ENCODE results near the gene HOXD12.

DNA sequence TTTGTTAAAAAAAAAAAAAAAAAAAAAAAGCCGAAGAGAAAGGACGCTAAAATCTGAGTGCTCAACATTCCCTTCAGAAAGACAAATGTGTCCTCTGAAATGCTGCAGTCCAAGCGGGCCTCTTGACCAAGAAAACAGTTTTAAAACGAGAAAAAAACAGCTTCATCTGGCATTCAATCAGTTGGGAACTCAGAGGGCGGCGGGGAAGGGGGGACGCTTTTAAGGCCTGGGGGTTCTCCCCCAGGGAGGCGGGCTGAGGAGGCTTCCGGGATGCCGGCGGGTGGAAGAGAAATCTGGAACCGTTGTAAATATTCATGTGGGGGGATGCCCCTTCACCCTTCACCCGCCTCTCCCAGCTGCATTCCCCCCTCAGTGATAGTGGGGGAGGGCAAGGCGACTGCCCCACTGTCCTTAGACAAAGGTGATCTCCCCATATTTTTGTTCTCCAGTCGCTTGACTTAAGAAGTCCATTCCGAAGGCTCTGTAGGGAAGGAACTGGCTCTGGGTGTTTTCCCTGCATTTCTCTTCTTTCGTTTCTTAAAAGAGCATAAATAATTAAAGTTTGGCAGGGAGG is 4.2 kb downstream of the HOXD12 start:
- TF ChIP-seq POLR2A (IDR thresholded peaks at IDR 0.05; ENCODE audit: borderline replicate concordance, extremely low read depth, insufficient read depth, insufficient read length): no peak
- TF ChIP-seq, protein P1, sequence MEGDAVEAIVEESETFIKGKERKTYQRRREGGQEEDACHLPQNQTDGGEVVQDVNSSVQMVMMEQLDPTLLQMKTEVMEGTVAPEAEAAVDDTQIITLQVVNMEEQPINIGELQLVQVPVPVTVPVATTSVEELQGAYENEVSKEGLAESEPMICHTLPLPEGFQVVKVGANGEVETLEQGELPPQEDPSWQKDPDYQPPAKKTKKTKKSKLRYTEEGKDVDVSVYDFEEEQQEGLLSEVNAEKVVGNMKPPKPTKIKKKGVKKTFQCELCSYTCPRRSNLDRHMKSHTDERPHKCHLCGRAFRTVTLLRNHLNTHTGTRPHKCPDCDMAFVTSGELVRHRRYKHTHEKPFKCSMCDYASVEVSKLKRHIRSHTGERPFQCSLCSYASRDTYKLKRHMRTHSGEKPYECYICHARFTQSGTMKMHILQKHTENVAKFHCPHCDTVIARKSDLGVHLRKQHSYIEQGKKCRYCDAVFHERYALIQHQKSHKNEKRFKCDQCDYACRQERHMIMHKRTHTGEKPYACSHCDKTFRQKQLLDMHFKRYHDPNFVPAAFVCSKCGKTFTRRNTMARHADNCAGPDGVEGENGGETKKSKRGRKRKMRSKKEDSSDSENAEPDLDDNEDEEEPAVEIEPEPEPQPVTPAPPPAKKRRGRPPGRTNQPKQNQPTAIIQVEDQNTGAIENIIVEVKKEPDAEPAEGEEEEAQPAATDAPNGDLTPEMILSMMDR (IDR thresholded peaks at IDR 0.05 in 2 of 3, conservative IDR thresholded peaks at IDR 0.05 in 1 of 3; ENCODE audit: borderline replicate concordance in 1 of 3, insufficient read depth in 1 of 3, low read depth in 2 of 3, low read length in 2 of 3): no peak
- TF ChIP-seq POLR2AphosphoS5 (IDR thresholded peaks at IDR 0.05; ENCODE audit: low read depth, low read length): no peak
- TF ChIP-seq, protein P2, sequence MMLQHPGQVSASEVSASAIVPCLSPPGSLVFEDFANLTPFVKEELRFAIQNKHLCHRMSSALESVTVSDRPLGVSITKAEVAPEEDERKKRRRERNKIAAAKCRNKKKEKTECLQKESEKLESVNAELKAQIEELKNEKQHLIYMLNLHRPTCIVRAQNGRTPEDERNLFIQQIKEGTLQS (IDR thresholded peaks at IDR 0.05): no peak
- no peak for TF ChIP-seq YY1 (IDR thresholded peaks at IDR 0.05; ENCODE audit: extremely low read depth, insufficient replicate concordance, low read depth, low read length)
- no peak for TF ChIP-seq EZH2 (IDR thresholded peaks at IDR 0.05)

All from HCT116 (cell line).